ENCODE results near the gene TRPC6. TPM values are rescaled to one million over a fixed set of nuclear protein-coding genes. Genes with fewer than 3 reads are reported as not detected.
A peak's percentile ranks its signal among the peaks of the same experiment; 100 is the strongest.

Gene TRPC6
- total and polyA plus RNA-seq, 5 donors, result 0.18 to 0.36 (median 0.20) TPM

- DNase-seq (no peak), ATAC-seq (no peak)
- no peak overlapping the region for H3K4me3 ChIP-seq (ENCODE audit: low read length)
- no peak overlapping the region for H3K27ac ChIP-seq (ENCODE audit: low read length)
- WGBS, result 77% methylated on average over 2 of the region's 2 CpGs
- no peaks in the 10 kb centered on the region for H3K4me1 ChIP-seq (ENCODE audit: control insufficient read depth, insufficient read depth, low read length)
- intact Hi-C loops (cut with DNase I), result no loop called here
- H3K27me3 ChIP-seq (ENCODE audit: control insufficient read depth, insufficient read depth), result no peaks in the 10 kb centered on the region
- no peaks in the 10 kb centered on the region for H3K9me3 ChIP-seq (ENCODE audit: control insufficient read depth, low read length)
These were observed 62.0 kb downstream of the TRPC6 start for GRCh38 chr11:101521821-101522220.

GRCh38 chr11:101516546-101516945, 67.3 kb downstream of the TRPC6 start:
- Histone ChIP-seq H3K4me1 (ENCODE audit: control insufficient read depth, insufficient read depth, low read length) (no peaks in the 10 kb centered on the region), H3K27ac (ENCODE audit: low read length) (no peak overlapping the region), H3K9me3 (ENCODE audit: control insufficient read depth, low read length) (no peaks in the 10 kb centered on the region), H3K27me3 (ENCODE audit: control insufficient read depth, insufficient read depth) (no peaks in the 10 kb centered on the region), H3K4me3 (ENCODE audit: low read length) (no peak overlapping the region)
- intact Hi-C loops (cut with DNase I), result no loop called here
- ATAC-seq (no peak), DNase-seq (no peak)
- WGBS, result 28% methylated on average over 3 of the region's 3 CpGs

GRCh38 chr11:101511065-101511464, 72.7 kb downstream of the TRPC6 start:
- 74% methylated on average over 1 of the region's 1 CpG for WGBS
- Histone ChIP-seq H3K4me3 (ENCODE audit: low read length) (no peak overlapping the region), H3K4me1 (ENCODE audit: control insufficient read depth, insufficient read depth, low read length) (no peaks in the 10 kb centered on the region), H3K9me3 (ENCODE audit: control insufficient read depth, low read length) (no peaks in the 10 kb centered on the region), H3K27me3 (ENCODE audit: control insufficient read depth, insufficient read depth) (no peaks in the 10 kb centered on the region), H3K27ac (ENCODE audit: low read length) (no peak overlapping the region)
- ATAC-seq, result no peak
- intact Hi-C loops (cut with DNase I), result no loop called here
- DNase-seq, result no peak

GRCh38 chr11:101510591-101510990, 73.2 kb downstream of the TRPC6 start:
- no peaks in the 10 kb centered on the region for H3K27me3 ChIP-seq (ENCODE audit: control insufficient read depth, insufficient read depth)
- H3K27ac ChIP-seq (ENCODE audit: low read length), result no peak overlapping the region
- ATAC-seq, result no peak
- 91% methylated on average over 1 of the region's 1 CpG for WGBS
- no peaks in the 10 kb centered on the region for H3K9me3 ChIP-seq (ENCODE audit: control insufficient read depth, low read length)
- no peak for DNase-seq
- no peak overlapping the region for H3K4me3 ChIP-seq (ENCODE audit: low read length)
- intact Hi-C loops (cut with DNase I), result no loop called here
- H3K4me1 ChIP-seq (ENCODE audit: control insufficient read depth, insufficient read depth, low read length), result no peaks in the 10 kb centered on the region

GRCh38 chr11:101509922-101510321, 73.9 kb downstream of the TRPC6 start:
- intact Hi-C loops (cut with DNase I), result no loop called here

GRCh38 chr11:101508370-101508769, 75.4 kb downstream of the TRPC6 start:
- no peak overlapping the region for H3K27ac ChIP-seq (ENCODE audit: low read length)
- no peak overlapping the region for H3K4me3 ChIP-seq (ENCODE audit: low read length)
- intact Hi-C loops (cut with DNase I), result no loop called here
- ATAC-seq (no peak), DNase-seq (no peak)
- no peaks in the 10 kb centered on the region for H3K4me1 ChIP-seq (ENCODE audit: control insufficient read depth, insufficient read depth, low read length)
- 37% methylated on average over 2 of the region's 2 CpGs for WGBS
- H3K27me3 ChIP-seq (ENCODE audit: control insufficient read depth, insufficient read depth), result no peaks in the 10 kb centered on the region
- H3K9me3 ChIP-seq (ENCODE audit: control insufficient read depth, low read length), result no peaks in the 10 kb centered on the region

More at GRCh38 chr11:101509922-101510321, 73.9 kb downstream of the TRPC6 start:
- no peaks in the 10 kb centered on the region for H3K27me3 ChIP-seq (ENCODE audit: control insufficient read depth, insufficient read depth)
- ATAC-seq (no peak), DNase-seq (no peak)
- H3K4me1 ChIP-seq (ENCODE audit: control insufficient read depth, insufficient read depth, low read length), result no peaks in the 10 kb centered on the region
- 29% methylated on average over 1 of the region's 1 CpG for WGBS
- H3K4me3 ChIP-seq (ENCODE audit: low read length), result no peak overlapping the region
- H3K9me3 ChIP-seq (ENCODE audit: control insufficient read depth, low read length), result no peaks in the 10 kb centered on the region
- H3K27ac ChIP-seq (ENCODE audit: low read length), result no peak overlapping the region

- WGBS, result 72% methylated on average over 1 of the region's 1 CpG
- no peak overlapping the region for H3K27ac ChIP-seq (ENCODE audit: low read length)
- no peak for ATAC-seq
- DNase-seq, result no peak
- no peaks in the 10 kb centered on the region for H3K27me3 ChIP-seq (ENCODE audit: control insufficient read depth, insufficient read depth)
- H3K4me3 ChIP-seq (ENCODE audit: low read length), result no peak overlapping the region
- peaks cover 1% of the 10 kb centered on the region for H3K4me1 ChIP-seq (ENCODE audit: control insufficient read depth, insufficient read depth, low read length)
- intact Hi-C loops (cut with DNase I), result no loop called here
- no peaks in the 10 kb centered on the region for H3K9me3 ChIP-seq (ENCODE audit: control insufficient read depth, low read length)
These were observed 84.9 kb downstream of the TRPC6 start for GRCh38 chr11:101498891-101499290.

- WGBS, result 14% methylated on average over 5 of the region's 5 CpGs
- no peaks in the 10 kb centered on the region for H3K9me3 ChIP-seq (ENCODE audit: control insufficient read depth, low read length)
- peak in 1 of 2 donors; percentile 72 for ATAC-seq
- H3K4me1 ChIP-seq (ENCODE audit: control insufficient read depth, insufficient read depth, low read length), result peaks cover 1% of the 10 kb centered on the region
- no peak for DNase-seq
- H3K27me3 ChIP-seq (ENCODE audit: control insufficient read depth, insufficient read depth), result no peaks in the 10 kb centered on the region
- H3K4me3 ChIP-seq (ENCODE audit: low read length), result no peak overlapping the region
- intact Hi-C loops (cut with DNase I), result no loop called here
- no peak overlapping the region for H3K27ac ChIP-seq (ENCODE audit: low read length)
These were observed 86.5 kb downstream of the TRPC6 start for GRCh38 chr11:101497291-101497690.

- no peak for ATAC-seq
- H3K4me1 ChIP-seq (ENCODE audit: control insufficient read depth, insufficient read depth, low read length), result no peaks in the 10 kb centered on the region
- H3K27me3 ChIP-seq (ENCODE audit: control insufficient read depth, insufficient read depth), result no peaks in the 10 kb centered on the region
- H3K4me3 ChIP-seq (ENCODE audit: low read length), result no peak overlapping the region
- H3K9me3 ChIP-seq (ENCODE audit: control insufficient read depth, low read length), result no peaks in the 10 kb centered on the region
- intact Hi-C loops (cut with DNase I), result no loop called here
- 44% methylated on average over 2 of the region's 2 CpGs for WGBS
- DNase-seq, result no peak
- H3K27ac ChIP-seq (ENCODE audit: low read length), result no peak overlapping the region
These were observed 96.0 kb downstream of the TRPC6 start for GRCh38 chr11:101487775-101488174.

- WGBS, result 61% methylated on average over 4 of the region's 4 CpGs
- ATAC-seq (no peak), DNase-seq (no peak)
- Histone ChIP-seq H3K9me3 (ENCODE audit: control insufficient read depth, low read length) (no peaks in the 10 kb centered on the region), H3K27ac (ENCODE audit: low read length) (no peak overlapping the region), H3K27me3 (ENCODE audit: control insufficient read depth, insufficient read depth) (no peaks in the 10 kb centered on the region), H3K4me1 (ENCODE audit: control insufficient read depth, insufficient read depth, low read length) (no peaks in the 10 kb centered on the region), H3K4me3 (ENCODE audit: low read length) (no peak overlapping the region)
- intact Hi-C loops (cut with DNase I), result no loop called here
These were observed 101.2 kb downstream of the TRPC6 start for GRCh38 chr11:101482556-101483124.

- Histone ChIP-seq H3K4me3 (ENCODE audit: low read length) (no peak overlapping the region), H3K27ac (ENCODE audit: low read length) (no peak overlapping the region), H3K9me3 (ENCODE audit: control insufficient read depth, low read length) (no peaks in the 10 kb centered on the region), H3K4me1 (ENCODE audit: control insufficient read depth, insufficient read depth, low read length) (no peaks in the 10 kb centered on the region), H3K27me3 (ENCODE audit: control insufficient read depth, insufficient read depth) (no peaks in the 10 kb centered on the region)
- intact Hi-C loops (cut with DNase I), result no loop called here
- DNase-seq, result no peak
- whole genome bisulfite sequencing, result 68% methylated on average over 13 of the region's 13 CpGs
- no peak for ATAC-seq
These were observed 105.0 kb downstream of the TRPC6 start for GRCh38 chr11:101478587-101479369.
